Measurements from ENCODE around the gene PPP2R5C. TPM values are rescaled to one million over a fixed set of nuclear protein-coding genes. Genes with fewer than 3 reads are reported as not detected.

PPP2R5C gene
- total and polyA plus RNA-seq, 9 of the 15 experiments (the other 6 are each of a cell fraction or from before 2014, with no cell fraction given), result 284 to 617 (median 395) TPM

DNA sequence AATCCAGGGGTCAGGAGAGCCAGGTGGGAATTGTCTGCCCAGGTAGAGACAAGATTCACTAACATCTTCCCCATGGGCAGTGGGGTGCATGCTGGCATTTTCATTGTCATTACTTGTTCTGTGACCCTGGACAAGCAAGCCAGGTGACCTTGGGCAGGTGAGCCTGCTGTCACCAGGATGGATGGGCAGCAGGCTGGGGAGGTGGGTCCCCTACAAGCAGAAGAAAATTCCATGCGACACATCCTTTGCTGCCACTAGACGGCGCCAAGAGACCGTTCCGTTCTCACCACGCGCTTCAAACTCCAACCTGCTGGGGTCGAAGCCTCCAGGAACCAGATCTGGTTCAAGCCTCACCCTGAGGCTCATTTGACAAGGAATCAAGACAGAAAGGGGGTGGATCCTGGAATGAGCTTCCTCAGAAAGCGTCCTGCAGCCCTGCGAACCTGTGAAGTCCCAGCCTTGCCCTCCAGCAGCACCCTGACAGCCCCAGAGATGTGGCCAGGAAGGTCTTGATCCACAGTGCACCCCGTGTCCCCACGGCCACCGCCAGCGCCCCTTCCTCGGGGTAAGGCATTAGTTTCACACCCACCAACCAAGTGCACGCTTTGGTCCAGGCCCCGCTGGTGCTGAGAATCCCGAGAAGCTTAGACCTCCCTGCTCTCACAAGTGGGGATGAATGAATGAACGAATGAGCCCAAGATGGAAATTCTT, 199.7 kb downstream of the PPP2R5C start (continued):
- TF ChIP-seq, protein P1, sequence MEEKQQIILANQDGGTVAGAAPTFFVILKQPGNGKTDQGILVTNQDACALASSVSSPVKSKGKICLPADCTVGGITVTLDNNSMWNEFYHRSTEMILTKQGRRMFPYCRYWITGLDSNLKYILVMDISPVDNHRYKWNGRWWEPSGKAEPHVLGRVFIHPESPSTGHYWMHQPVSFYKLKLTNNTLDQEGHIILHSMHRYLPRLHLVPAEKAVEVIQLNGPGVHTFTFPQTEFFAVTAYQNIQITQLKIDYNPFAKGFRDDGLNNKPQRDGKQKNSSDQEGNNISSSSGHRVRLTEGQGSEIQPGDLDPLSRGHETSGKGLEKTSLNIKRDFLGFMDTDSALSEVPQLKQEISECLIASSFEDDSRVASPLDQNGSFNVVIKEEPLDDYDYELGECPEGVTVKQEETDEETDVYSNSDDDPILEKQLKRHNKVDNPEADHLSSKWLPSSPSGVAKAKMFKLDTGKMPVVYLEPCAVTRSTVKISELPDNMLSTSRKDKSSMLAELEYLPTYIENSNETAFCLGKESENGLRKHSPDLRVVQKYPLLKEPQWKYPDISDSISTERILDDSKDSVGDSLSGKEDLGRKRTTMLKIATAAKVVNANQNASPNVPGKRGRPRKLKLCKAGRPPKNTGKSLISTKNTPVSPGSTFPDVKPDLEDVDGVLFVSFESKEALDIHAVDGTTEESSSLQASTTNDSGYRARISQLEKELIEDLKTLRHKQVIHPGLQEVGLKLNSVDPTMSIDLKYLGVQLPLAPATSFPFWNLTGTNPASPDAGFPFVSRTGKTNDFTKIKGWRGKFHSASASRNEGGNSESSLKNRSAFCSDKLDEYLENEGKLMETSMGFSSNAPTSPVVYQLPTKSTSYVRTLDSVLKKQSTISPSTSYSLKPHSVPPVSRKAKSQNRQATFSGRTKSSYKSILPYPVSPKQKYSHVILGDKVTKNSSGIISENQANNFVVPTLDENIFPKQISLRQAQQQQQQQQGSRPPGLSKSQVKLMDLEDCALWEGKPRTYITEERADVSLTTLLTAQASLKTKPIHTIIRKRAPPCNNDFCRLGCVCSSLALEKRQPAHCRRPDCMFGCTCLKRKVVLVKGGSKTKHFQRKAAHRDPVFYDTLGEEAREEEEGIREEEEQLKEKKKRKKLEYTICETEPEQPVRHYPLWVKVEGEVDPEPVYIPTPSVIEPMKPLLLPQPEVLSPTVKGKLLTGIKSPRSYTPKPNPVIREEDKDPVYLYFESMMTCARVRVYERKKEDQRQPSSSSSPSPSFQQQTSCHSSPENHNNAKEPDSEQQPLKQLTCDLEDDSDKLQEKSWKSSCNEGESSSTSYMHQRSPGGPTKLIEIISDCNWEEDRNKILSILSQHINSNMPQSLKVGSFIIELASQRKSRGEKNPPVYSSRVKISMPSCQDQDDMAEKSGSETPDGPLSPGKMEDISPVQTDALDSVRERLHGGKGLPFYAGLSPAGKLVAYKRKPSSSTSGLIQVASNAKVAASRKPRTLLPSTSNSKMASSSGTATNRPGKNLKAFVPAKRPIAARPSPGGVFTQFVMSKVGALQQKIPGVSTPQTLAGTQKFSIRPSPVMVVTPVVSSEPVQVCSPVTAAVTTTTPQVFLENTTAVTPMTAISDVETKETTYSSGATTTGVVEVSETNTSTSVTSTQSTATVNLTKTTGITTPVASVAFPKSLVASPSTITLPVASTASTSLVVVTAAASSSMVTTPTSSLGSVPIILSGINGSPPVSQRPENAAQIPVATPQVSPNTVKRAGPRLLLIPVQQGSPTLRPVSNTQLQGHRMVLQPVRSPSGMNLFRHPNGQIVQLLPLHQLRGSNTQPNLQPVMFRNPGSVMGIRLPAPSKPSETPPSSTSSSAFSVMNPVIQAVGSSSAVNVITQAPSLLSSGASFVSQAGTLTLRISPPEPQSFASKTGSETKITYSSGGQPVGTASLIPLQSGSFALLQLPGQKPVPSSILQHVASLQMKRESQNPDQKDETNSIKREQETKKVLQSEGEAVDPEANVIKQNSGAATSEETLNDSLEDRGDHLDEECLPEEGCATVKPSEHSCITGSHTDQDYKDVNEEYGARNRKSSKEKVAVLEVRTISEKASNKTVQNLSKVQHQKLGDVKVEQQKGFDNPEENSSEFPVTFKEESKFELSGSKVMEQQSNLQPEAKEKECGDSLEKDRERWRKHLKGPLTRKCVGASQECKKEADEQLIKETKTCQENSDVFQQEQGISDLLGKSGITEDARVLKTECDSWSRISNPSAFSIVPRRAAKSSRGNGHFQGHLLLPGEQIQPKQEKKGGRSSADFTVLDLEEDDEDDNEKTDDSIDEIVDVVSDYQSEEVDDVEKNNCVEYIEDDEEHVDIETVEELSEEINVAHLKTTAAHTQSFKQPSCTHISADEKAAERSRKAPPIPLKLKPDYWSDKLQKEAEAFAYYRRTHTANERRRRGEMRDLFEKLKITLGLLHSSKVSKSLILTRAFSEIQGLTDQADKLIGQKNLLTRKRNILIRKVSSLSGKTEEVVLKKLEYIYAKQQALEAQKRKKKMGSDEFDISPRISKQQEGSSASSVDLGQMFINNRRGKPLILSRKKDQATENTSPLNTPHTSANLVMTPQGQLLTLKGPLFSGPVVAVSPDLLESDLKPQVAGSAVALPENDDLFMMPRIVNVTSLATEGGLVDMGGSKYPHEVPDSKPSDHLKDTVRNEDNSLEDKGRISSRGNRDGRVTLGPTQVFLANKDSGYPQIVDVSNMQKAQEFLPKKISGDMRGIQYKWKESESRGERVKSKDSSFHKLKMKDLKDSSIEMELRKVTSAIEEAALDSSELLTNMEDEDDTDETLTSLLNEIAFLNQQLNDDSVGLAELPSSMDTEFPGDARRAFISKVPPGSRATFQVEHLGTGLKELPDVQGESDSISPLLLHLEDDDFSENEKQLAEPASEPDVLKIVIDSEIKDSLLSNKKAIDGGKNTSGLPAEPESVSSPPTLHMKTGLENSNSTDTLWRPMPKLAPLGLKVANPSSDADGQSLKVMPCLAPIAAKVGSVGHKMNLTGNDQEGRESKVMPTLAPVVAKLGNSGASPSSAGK (IDR thresholded peaks at IDR 0.05), result peak; percentile 85
- TF ChIP-seq MNT (conservative IDR thresholded peaks at IDR 0.05), result 0 out of 4 replicates have a peak, but pooled peaks of 1 of the 2 experiments have one; percentile 37
- 0 out of 2 replicates have a peak, but pooled peaks have one; percentile 19 for TF ChIP-seq JUND (IDR thresholded peaks at IDR 0.05; ENCODE audit: borderline replicate concordance, low read depth, low read length)
- TF ChIP-seq JUND (tag; IDR thresholded peaks at IDR 0.05; ENCODE audit: borderline replicate concordance, low read depth, low read length), result no peak
- peak; percentile 79 for TF ChIP-seq STAG1 (CRISPR knock-in tag; IDR thresholded peaks at IDR 0.05; ENCODE audit: borderline replicate concordance)
- no peak for TF ChIP-seq CHCHD3 (CRISPR knock-in tag; IDR thresholded peaks at IDR 0.05)
- 0 out of 2 replicates have a peak, but pooled peaks have one; percentile 14 for TF ChIP-seq NFIC (IDR thresholded peaks at IDR 0.05)
- TF ChIP-seq RNF2 (IDR thresholded peaks at IDR 0.05), result 0 out of 2 replicates have a peak, but pooled peaks have one; percentile 41
- no peak for TF ChIP-seq MTA3 (IDR thresholded peaks at IDR 0.05; ENCODE audit: borderline replicate concordance)
- TF ChIP-seq ESRRA (IDR thresholded peaks at IDR 0.05; ENCODE audit: borderline replicate concordance, low read depth), result peak; percentile 21; the same call in 1 of the 2 replicates
- peak; percentile 92 for TF ChIP-seq L3MBTL2 (IDR thresholded peaks at IDR 0.05)
